NCI-H128 (cell line): ENCODE data around the gene ORC3.
"Not testable (repeated sequence)": the region's sequence is repeated elsewhere in the genome, so short reads cannot be mapped to it uniquely, and the experiment has no call there.

Source experiments
- DNase-seq: peaks from one replicate; lab custom pipeline; 2025; ENCODE audit not compliant: unreplicated experiment; lab: John Stamatoyannopoulos, UW

Gene ORC3

GRCh38 chr6:87590990-87591389 is 1.1 kb downstream of the ORC3 start:
- no peak for DNase-seq

DNA sequence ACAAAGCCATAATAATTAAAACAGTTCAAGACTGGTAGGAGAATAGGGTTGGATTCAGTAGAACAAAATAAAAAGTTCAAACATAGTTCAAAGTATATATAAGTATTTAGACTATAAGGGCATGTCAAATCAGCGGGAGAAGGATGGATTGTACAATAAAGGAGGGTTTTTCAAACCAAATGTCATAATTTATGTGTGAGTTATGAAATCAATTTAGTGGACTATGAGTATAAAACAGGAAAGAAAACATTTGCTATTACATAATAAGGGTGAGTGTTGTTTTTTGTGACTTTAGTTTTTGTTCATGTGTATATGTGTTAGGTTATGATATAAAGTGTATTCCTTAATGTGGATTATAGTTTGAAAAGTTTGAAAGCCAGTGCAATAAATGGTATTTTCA is 10.6 kb downstream of the ORC3 start:
- DNase-seq, result no peak

- no peak for DNase-seq
Measured at GRCh38 chr6:87606199-87606598, 16.3 kb downstream of the ORC3 start.

DNA sequence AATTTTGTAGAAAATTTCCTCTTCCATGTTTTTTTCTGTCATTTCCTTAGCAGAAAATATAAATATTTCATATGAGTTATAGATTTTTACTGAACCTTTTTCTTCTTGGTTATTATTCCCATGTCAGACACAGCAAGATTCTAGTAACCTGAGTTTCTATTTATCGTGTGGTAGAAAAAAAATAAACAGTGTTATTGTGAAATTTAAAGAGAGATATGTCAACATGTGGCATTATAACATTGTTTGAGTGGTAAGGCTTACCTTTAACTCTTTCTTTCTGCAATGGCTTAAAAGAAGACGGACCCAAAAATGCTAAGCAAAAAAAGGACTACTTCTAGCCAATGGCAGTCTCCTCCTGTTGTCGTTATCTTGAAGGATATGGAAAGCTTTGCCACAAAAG is 18.9 kb downstream of the ORC3 start:
- DNase-seq, result no peak

DNA sequence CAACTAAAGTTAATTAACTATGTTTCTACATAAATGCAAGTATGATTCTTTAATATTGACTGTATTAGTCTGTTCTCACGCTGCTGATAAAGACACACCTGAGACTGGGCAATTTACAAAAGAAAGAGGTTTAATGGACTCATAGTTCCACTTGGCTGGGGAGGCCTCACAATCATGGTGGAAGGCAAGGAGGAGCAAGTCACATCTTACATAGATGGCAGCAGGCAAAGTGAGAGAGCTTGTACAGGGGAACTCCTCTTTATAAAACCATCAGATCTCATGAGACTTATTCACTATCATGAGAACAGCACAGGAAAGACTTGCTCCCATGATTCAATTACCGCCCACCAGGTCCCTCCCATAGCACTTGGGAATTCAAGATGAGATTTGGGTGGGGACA is 23.1 kb downstream of the ORC3 start:
- DNase-seq, result not testable (repeated sequence)

DNA sequence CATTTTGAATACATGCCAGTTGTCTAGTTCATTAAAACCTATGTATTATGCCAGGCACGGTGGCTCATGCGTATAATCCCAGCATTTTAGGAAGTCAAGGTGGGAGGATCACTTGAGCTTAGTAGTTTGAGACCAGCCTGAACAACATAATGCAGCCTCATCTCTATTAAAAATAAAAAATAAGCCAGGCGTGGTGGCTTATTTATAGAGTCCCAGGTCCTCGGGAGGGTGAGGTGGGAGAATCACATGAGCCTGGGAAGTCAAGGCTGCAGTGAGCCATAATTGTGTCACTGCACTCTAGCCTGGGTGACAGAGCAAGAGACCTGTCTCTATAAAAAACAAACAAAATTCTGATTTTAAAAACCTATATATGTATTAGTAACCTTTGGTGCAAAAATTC is 27.5 kb downstream of the ORC3 start:
- DNase-seq, result no peak

DNA sequence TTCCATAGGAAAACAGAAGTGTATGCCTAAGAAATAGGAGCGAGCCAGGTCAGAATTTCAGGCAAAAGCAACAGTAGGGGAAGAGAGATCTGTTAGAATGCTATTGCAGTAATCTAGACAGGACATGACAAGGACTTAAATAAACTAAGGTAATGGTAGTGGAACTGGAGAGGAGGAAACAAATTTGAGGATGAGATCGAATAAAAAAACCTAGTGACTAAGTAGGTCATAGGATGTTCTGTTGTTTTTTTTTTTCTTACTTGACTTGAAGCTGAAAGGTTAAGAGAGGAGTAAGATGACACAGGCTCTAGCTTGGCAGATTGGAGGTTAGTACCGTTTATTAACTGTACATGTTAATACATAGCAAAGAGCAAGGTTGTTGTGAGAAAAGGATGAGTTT is 28.6 kb downstream of the ORC3 start:
- no peak for DNase-seq

GRCh38 chr6:87623248-87623647 is 33.3 kb downstream of the ORC3 start:
- no peak for DNase-seq

DNA sequence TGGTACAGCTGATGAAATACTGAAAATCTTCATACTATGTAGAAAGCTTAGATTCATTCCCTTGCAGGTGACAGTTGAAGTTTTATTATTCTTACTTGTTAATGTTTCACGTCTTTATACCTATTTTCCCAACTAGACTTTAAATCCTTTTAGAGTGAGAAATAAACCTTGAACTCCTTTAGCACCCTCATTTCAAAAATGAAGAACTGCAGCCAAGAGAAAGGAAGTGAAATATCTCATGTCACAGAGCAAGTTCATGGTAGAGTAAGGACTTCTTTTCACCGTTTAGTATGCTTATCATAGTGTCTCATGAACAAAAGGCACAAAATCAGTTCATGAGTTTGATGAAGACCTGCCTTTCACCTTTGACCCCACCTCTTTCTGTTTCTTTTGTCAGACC is 38.5 kb downstream of the ORC3 start:
- DNase-seq, result no peak

DNA sequence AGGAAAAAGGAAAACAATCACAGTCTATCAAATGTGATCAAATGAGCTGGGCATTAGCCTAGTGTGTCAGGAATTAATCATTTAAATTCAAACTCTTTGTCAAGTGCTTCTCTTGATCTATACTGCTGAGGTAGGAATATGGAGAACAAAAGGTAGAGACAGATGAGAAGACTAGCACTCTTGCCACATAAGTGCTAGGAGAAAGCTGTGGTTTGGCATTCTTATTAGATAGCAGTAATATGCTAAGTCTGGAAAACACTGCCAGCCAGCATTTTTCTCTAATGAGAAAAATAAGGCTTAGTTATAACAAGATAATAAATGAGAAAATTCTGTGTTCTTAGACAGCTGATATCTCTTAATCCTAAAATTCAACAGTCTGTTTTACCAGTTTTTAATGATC is 38.9 kb downstream of the ORC3 start:
- no peak for DNase-seq

DNA sequence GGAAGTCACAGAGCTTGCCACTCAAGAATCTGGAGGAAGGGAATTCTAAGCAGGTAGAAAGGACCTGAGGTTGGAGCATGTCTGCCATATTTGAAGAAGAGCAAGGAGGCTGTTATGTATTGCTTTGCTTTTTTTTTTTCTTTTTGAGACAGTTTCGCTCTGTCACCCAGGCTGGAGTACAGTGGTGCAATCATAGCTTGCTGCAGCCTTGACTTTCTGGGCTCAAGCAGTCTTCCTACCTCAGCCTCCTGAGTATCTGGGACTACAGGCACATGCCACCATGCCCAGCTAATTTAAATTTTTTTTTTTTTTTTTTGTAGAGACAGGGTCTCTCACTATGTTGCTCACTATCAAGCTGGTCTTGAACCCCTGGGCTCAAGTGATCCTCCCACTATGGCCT is 40.8 kb downstream of the ORC3 start:
- no peak for DNase-seq

- DNase-seq, result no peak
Measured at GRCh38 chr6:87633851-87634250, 43.9 kb downstream of the ORC3 start.

GRCh38 chr6:87636315-87636714 is 46.4 kb downstream of the ORC3 start:
- DNase-seq, result no peak

GRCh38 chr6:87637106-87637505 is 47.2 kb downstream of the ORC3 start:
- no peak for DNase-seq

GRCh38 chr6:87639373-87639772 is 49.4 kb downstream of the ORC3 start:
- no peak for DNase-seq

GRCh38 chr6:87641065-87641692 is 51.2 kb downstream of the ORC3 start:
- no peak for DNase-seq

DNA sequence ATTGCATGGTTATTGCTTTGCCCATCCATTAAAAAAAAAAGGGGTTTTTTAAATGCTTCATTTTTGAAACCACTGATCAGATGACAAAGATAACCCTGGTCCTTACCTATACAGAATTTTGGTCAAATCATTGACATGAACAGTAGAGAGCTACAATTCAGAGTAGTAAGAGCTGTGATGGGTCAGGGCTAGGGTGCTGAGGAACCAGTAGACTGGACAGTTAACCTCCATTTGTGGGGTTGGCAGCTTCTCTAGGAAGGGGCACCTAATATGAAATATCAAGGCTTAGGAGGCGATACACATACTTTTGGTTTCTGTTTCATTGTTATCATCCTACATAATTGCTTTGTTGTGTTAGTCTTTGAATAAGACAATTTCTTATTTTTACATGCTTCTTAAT is 55.1 kb downstream of the ORC3 start:
- no peak for DNase-seq

DNA sequence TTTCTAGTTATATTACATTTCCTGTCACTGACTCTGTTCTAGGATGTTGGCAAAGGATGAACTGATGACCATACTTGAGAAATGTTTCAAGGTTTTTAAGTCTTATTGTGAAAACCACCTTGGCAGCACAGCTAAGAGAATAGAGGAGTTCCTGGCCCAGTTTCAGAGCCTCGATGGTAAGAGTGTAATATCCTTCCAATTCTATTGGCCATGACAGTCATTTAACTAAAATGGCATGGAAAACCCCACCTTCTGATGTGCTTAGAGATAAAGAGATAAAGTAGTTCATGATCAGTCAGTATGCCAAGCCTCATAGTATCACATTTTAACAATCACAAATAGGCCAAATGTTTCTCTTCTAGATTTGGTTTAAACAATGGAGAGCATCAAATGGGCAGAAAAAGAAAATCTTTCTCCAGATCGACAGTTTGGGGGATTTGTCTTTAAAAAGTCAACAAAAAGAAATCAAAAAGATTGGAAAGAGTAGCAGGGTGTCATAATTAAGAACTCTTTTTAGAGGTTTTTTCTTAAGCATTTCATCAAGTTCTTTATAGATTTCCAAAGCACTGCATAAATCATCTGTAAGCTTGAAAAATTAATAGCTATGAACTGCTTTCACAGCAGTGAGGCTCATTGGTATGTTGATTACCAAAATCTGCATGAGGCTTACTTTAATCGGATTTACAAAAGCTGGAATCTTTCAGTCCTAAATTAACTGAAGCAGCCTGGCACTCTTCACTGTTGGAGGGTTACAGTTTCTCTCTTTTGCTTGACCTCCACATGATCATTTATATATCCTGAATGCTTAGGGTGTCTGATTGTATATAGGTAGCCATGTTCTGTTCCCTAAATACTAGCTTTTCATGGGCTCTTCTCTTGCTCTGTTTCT is 63.4 kb downstream of the ORC3 start:
- no peak for DNase-seq

- no peak for DNase-seq
Measured at GRCh38 chr6:87654122-87654521, 64.2 kb downstream of the ORC3 start.

DNA sequence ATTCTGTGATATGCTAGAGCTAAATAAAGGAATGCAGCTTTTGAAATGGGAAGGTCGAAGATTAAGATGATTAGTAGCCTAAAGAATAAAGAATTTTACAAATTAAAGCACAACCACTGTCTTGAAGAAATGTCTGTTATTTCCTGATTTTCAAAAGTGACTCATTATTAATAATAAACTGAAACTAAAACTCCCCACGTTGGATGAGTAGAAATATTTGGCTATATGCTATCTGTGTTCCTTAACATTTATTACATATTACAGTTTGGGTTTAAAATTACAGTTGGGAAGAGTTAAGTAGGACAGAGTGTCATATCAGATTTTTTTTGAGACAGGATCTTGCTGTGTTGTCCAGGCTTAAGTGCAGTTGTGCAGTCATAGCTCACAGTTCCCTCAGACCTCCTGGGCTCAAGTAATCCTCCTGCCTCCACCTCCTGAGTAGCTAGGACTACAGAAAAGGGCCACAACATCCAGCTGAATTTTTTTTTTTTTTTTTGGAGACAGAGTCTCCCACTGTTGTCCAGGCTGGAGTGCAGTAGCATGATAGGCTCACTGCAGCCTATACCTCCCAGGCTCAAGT is 65.0 kb downstream of the ORC3 start:
- no peak for DNase-seq

DNA sequence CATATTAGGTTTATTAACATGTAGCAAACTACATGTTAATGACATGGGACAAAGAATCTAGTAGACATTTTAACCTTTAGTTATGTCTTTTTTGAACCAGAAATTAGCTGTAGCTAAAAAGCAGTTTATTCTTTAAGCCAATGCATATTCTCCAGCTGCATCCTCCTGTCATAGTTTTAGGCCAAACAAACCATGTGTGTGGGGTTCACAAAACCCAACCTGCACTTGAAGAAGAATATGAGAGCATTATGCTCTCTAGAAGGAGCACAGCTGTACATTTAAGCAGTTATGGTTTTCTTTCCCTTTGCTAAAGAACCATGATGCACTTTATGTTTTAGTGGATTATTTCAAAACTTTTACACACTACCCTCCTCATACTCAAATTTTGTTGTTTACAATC is 65.9 kb downstream of the ORC3 start:
- DNase-seq, result no peak

- DNase-seq, result no peak
Measured at GRCh38 chr6:87656857-87657256, 66.9 kb downstream of the ORC3 start.
